Activated T-cell treated with anti-CD3 and anti-CD28 coated beads, Interleukin-2, amount 50 U/mL, for 24 hours (primary cell): ENCODE measurements around the gene PCDHGA9.

Experiments used
- DNase-seq: peaks from one replicate; pipeline ENCODE4 v3.0.0-alpha.2; 2020
- H3K27ac Mint-ChIP-seq: 2 replicates; pipeline ENCODE4 v1.8.0; 2020; ENCODE audit warnings: mild to moderate bottlenecking, mixed read lengths
- H3K27me3 Mint-ChIP-seq: 2 replicates; pipeline ENCODE4 v1.8.0; 2020; ENCODE audit warnings: mixed read lengths
- H3K36me3 Mint-ChIP-seq: 2 replicates; pipeline ENCODE4 v1.8.0; 2020; ENCODE audit warnings: low read depth, mixed read lengths
- H3K4me1 Mint-ChIP-seq: 2 replicates; pipeline ENCODE4 v1.8.0; 2020; ENCODE audit warnings: low read depth, mixed read lengths
- H3K4me3 Mint-ChIP-seq: 2 replicates; pipeline ENCODE4 v1.8.0; 2020; ENCODE audit warnings: mild to moderate bottlenecking, moderate library complexity, mixed read lengths
- H3K9me3 Mint-ChIP-seq: 2 replicates; pipeline ENCODE4 v1.8.0; 2020; ENCODE audit warnings: mixed read lengths

PCDHGA9 gene

DNA sequence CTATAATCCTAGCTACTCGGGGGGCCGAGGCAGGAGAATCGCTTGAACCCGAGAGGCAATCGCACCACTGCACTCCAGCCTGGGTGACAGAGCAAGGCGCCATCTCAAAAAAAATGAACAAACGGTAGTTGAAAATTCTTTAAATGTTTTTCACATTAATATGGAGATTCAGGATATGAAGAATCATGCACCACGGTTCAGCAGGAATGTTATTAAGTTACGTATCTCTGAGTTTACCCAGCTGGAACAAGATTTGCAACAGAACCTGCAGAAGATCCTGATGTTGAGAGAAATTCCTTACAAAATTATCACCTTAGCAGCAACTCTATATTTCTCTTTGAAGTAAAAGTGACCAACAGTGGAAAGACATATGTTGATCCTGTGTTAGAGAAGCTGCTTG is 37.8 kb downstream of the PCDHGA9 start:
- Mint-ChIP-seq H3K4me1 (no peaks in the 10 kb centered on the region), H3K27me3 (peaks cover 44% of the 10 kb centered on the region), H3K27ac (no peak overlapping the region), H3K9me3 (peaks cover 3% of the 10 kb centered on the region), H3K4me3 (no peak overlapping the region), H3K36me3 (no peaks in the 10 kb centered on the region)
- DNase-seq, result no peak

DNA sequence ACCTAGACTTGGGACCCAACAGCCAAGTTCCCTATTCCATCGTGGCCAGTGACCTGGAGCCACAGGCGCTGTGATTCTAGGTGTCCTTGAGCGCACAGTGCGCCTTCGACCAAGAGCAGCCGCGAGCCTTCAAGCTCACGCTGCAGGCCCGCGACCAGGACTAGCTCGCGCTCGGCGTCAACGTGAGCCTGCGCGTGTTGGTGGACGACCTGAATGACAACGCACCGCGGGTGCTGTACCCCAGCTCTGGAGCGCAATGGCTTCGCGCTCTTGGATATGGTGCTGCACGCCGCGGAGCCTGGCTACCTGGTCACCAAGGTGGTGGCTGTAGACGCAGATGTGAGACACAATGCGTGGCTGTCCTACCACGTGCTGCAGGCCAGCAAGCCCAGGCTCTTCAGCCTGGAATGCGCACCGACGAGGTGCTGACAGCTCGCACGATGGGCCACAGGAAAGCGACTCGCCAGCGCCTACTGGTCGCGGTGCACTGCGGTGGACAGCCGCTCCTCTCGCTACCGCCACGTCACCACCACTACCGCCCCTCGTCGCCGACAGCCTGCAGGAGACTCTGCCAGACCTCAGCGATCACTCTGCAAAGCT is 39.1 kb downstream of the PCDHGA9 start:
- no peak for DNase-seq
- H3K27me3 Mint-ChIP-seq, result peaks cover 36% of the 10 kb centered on the region
- no peak overlapping the region for H3K4me3 Mint-ChIP-seq
- no peaks in the 10 kb centered on the region for H3K4me1 Mint-ChIP-seq
- no peaks in the 10 kb centered on the region for H3K36me3 Mint-ChIP-seq
- peaks cover 3% of the 10 kb centered on the region for H3K9me3 Mint-ChIP-seq
- H3K27ac Mint-ChIP-seq, result no peak overlapping the region
